Hepatocyte (in vitro differentiated cells): ENCODE results near the gene GOT1. TPM values are rescaled to one million over a fixed set of nuclear protein-coding genes. Genes with fewer than 3 reads are reported as not detected.

Experiments
- DNase-seq: peaks from one replicate; pipeline ENCODE4 v3.0.0-alpha.2; 2016; ENCODE audit warnings: low spot score
- H2AFZ ChIP-seq: fragments of 200-600 bp; sonication (generic); 2 replicates; pipeline ENCODE4 v1.6.0; 2016; ENCODE audit warnings: antibody characterized with exemption, mild to moderate bottlenecking
- H3K27ac ChIP-seq: fragments of 200-600 bp; sonication (generic); 2 replicates; pipeline ENCODE4 v1.5.1; 2016; ENCODE audit warnings: mild to moderate bottlenecking
- H3K27me3 ChIP-seq: fragments of 200-600 bp; sonication (generic); 2 replicates; pipeline ENCODE4 v1.6.1; 2016
- H3K36me3 ChIP-seq: fragments of 200-600 bp; sonication (generic); replicated peaks from 2 replicates; pipeline ENCODE4 v1.5.1; 2016; ENCODE audit warnings: low read depth; ENCODE audit not compliant: insufficient read depth
- H3K4me1 ChIP-seq: fragments of 200-600 bp; sonication (generic); 2 replicates; pipeline ENCODE4 v1.5.1; 2016; ENCODE audit warnings: mild to moderate bottlenecking, moderate library complexity; ENCODE audit not compliant: insufficient read depth
- H3K4me2 ChIP-seq: fragments of 200-600 bp; sonication (generic); 2 replicates; pipeline ENCODE4 v1.6.0; 2016
- H3K4me3 ChIP-seq: fragments of 200-600 bp; sonication (generic); 2 replicates; pipeline ENCODE4 v1.5.1; 2016; ENCODE audit warnings: mild to moderate bottlenecking
- H3K79me2 ChIP-seq: fragments of 200-600 bp; sonication (generic); 2 replicates; pipeline ENCODE4 v1.6.0; 2017; ENCODE audit warnings: mild to moderate bottlenecking
- H3K9me2 ChIP-seq: fragments of 200-600 bp; sonication (generic); replicated peaks from 2 replicates; pipeline ENCODE4 v1.6.0; 2017; ENCODE audit warnings: mild to moderate bottlenecking; ENCODE audit not compliant: insufficient read depth
- H3K9me3 ChIP-seq: fragments of 200-600 bp; sonication (generic); 2 replicates; pipeline ENCODE4 v1.5.1; 2016; ENCODE audit warnings: low read depth, mild to moderate bottlenecking
- H4K20me1 ChIP-seq: fragments of 200-600 bp; sonication (generic); 2 replicates; pipeline ENCODE4 v1.6.0; 2016; ENCODE audit warnings: mild to moderate bottlenecking; ENCODE audit not compliant: insufficient read depth, poor library complexity, severe bottlenecking
- EZH2 ChIP-seq: fragments of 200-600 bp; sonication (generic); IDR thresholded peaks from 2 replicates; pipeline ENCODE4 v1.6.1; 2016; ENCODE audit warnings: antibody characterized with exemption, mild to moderate bottlenecking, borderline replicate concordance
- EZH2phosphoT487 ChIP-seq: fragments of 200-600 bp; sonication (generic); IDR thresholded peaks from one replicate; pipeline ENCODE4 v1.6.1; 2018; ENCODE audit warnings: antibody characterized with exemption, mild to moderate bottlenecking, low read depth, moderate library complexity; ENCODE audit not compliant: unreplicated experiment, severe bottlenecking
- WGBS: methylation state at CpG from one replicate; pipeline ENCODE4 v1.1.6; 2016; ENCODE audit warnings: low lambda C conversion rate; ENCODE audit errors: missing lambda C conversion rate; 5-methylcytosine and 5-hydroxymethylcytosine counted together
- polyA plus RNA-seq: library from polyadenylated mRNA; unstranded; fragments of >200 nt; fragmentation: Nextera tagmentation; extraction: Ambion mirVana; gene quantifications from 2 replicates; pipeline ENCODE4 v1.2.1, GENCODE V29; 2016
- total RNA-seq: library from RNA; depleted of rRNA; stranded (reverse); fragments of >200 nt; gene quantifications from 2 replicates; pipeline ENCODE4 v1.2.3, GENCODE V29; 2014
- TF ChIP-seq, protein P1 (sequence below): fragments of 200-600 bp; sonication (generic); IDR thresholded peaks from 2 replicates; pipeline ENCODE4 v1.5.1; 2016; ENCODE audit warnings: antibody characterized with exemption, mild to moderate bottlenecking; ENCODE audit not compliant: poor library complexity

The GOT1 gene
- total and polyA plus RNA-seq, 2 experiments from 2014 or later: 59.0 to 60.8 TPM

DNA sequence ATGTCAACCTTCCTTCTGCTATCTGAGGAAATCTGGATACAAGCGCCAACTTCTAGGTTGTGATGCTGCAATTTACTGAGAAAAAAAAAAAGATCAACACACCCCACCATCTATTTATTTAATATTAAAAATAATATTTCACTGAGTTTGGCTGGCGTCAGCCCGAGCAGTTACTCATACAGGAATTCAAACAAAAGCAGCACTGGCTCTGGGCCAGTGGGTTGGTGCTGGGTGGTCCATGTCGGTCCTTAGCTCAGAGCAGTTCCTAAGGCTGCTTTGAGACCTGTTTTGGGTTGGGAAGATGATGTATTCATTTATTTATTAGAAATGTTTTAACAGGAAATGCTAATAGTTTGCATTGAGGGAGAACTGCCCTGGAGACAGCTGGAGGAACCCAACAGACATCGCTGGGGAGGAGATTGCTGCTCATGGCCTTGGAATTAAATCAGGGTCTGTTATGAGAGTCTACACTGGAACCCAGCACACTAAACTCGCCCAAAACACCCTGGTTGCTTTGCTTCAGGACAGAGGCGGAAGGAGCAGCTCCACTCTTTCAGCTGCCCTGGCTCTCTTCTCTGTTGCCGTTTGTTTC, 36.3 kb upstream of the GOT1 start:
- TF ChIP-seq EZH2phosphoT487 (no peak), EZH2 (no peak)
- TF ChIP-seq, protein P1, sequence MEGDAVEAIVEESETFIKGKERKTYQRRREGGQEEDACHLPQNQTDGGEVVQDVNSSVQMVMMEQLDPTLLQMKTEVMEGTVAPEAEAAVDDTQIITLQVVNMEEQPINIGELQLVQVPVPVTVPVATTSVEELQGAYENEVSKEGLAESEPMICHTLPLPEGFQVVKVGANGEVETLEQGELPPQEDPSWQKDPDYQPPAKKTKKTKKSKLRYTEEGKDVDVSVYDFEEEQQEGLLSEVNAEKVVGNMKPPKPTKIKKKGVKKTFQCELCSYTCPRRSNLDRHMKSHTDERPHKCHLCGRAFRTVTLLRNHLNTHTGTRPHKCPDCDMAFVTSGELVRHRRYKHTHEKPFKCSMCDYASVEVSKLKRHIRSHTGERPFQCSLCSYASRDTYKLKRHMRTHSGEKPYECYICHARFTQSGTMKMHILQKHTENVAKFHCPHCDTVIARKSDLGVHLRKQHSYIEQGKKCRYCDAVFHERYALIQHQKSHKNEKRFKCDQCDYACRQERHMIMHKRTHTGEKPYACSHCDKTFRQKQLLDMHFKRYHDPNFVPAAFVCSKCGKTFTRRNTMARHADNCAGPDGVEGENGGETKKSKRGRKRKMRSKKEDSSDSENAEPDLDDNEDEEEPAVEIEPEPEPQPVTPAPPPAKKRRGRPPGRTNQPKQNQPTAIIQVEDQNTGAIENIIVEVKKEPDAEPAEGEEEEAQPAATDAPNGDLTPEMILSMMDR: no peak
- WGBS: 78% methylated on average over 8 of the region's 8 CpGs
- H2AFZ ChIP-seq: no peak overlapping the region
- no peak overlapping the region for H3K27ac ChIP-seq
- H3K27me3 ChIP-seq: peaks cover 38% of the 10 kb centered on the region
- no peaks in the 10 kb centered on the region for H3K79me2 ChIP-seq
- H3K4me1 ChIP-seq: no peaks in the 10 kb centered on the region
- no peaks in the 10 kb centered on the region for H3K9me3 ChIP-seq
- H3K36me3 ChIP-seq: no peaks in the 10 kb centered on the region
- no peak overlapping the region for H3K4me3 ChIP-seq
- no peak for DNase-seq
- H4K20me1 ChIP-seq: no peaks in the 10 kb centered on the region
- no peak overlapping the region for H3K4me2 ChIP-seq
- no peaks in the 10 kb centered on the region for H3K9me2 ChIP-seq

DNA sequence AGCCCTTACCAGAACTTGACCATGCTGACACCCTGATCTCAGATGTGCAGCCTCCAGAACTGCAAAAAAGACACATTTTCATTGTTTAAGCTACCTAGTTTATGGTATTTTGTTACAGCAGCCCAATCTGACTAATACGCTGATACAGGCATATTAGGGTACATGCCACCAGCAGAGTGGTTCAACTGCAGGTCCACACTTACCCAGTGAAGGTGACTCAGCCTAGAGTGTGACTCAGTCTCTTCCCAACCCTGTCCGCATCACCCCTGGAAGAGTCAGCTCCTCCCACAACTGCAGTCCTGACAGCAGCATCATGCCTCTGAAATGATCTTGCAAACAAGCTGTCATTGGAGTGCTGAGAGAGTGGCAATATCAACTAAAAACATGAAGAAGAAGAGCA, 30.8 kb upstream of the GOT1 start:
- Histone ChIP-seq H3K27me3 (peaks cover 27% of the 10 kb centered on the region), H3K4me2 (no peak overlapping the region), H3K4me3 (no peak overlapping the region), H3K9me3 (no peaks in the 10 kb centered on the region), H3K4me1 (no peaks in the 10 kb centered on the region), H2AFZ (no peak overlapping the region), H4K20me1 (no peaks in the 10 kb centered on the region), H3K27ac (no peak overlapping the region), H3K36me3 (no peaks in the 10 kb centered on the region), H3K79me2 (no peaks in the 10 kb centered on the region), H3K9me2 (no peaks in the 10 kb centered on the region)
- DNase-seq: no peak
- TF ChIP-seq EZH2phosphoT487 (no peak), EZH2 (no peak)
- TF ChIP-seq, protein P1: no peak
- 83% methylated on average over 2 of the region's 2 CpGs for WGBS

DNA sequence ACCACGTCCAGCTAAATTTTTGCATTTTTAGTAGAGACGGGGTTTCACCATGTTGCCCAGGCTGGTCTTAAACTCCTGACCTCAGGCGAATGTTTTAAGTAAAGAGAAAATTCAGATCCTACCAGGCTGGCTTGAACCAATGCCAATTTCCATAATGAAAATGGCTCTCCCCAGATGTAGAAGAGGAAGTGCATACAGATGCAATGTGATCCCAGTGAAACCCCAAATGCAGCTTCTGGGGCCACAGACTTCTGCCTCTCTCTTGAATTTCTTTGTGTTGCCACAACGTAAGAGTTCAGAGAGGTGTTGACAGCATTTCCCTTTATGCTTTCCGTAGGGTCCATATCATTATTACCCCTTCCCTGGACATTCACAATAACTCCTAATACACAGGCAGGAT, 29.6 kb upstream of the GOT1 start:
- no peak overlapping the region for H3K27ac ChIP-seq
- H3K4me2 ChIP-seq: no peak overlapping the region
- TF ChIP-seq EZH2phosphoT487 (no peak), EZH2 (no peak)
- TF ChIP-seq, protein P1: no peak
- no peaks in the 10 kb centered on the region for H4K20me1 ChIP-seq
- no peaks in the 10 kb centered on the region for H3K9me3 ChIP-seq
- no peak for DNase-seq
- H3K4me1 ChIP-seq: no peaks in the 10 kb centered on the region
- no peaks in the 10 kb centered on the region for H3K9me2 ChIP-seq
- no peak overlapping the region for H3K4me3 ChIP-seq
- H3K79me2 ChIP-seq: no peaks in the 10 kb centered on the region
- H3K27me3 ChIP-seq: peaks cover 22% of the 10 kb centered on the region
- WGBS: 92% methylated on average over 5 of the region's 5 CpGs
- no peak overlapping the region for H2AFZ ChIP-seq
- H3K36me3 ChIP-seq: no peaks in the 10 kb centered on the region

DNA sequence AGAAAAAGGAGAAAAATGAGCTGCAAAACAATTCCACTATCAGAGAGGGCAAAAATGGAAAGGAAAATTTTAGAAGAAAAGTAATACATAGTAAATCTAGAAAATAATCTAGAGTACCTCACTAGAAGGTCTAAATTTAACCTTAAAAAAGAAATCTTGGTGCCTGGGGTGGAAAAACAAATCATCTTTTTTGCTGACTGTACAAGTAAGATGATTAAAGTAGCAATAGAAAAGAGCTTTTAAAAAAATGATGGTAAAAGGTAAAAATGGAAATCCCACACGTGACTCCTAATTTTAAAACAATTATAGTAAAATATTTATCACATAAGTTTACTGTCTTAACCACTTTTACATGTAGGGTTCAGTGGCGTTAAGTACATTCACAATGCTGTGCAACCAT, 28.8 kb upstream of the GOT1 start:
- H4K20me1 ChIP-seq: no peaks in the 10 kb centered on the region
- DNase-seq: no peak
- H3K27me3 ChIP-seq: peaks cover 30% of the 10 kb centered on the region
- no peak overlapping the region for H3K4me3 ChIP-seq
- 65% methylated on average over 2 of the region's 2 CpGs for WGBS
- TF ChIP-seq EZH2phosphoT487: no peak
- TF ChIP-seq, protein P1: no peak
- TF ChIP-seq EZH2: no peak
- no peak overlapping the region for H3K4me2 ChIP-seq
- no peaks in the 10 kb centered on the region for H3K4me1 ChIP-seq
- H3K79me2 ChIP-seq: no peaks in the 10 kb centered on the region
- H3K27ac ChIP-seq: no peak overlapping the region
- H3K9me3 ChIP-seq: no peaks in the 10 kb centered on the region
- no peaks in the 10 kb centered on the region for H3K9me2 ChIP-seq
- H2AFZ ChIP-seq: no peak overlapping the region
- H3K36me3 ChIP-seq: no peaks in the 10 kb centered on the region
